HG03060 (cell line): ENCODE measurements around the gene DNAH11.
"Not testable (repeated sequence)": the region's sequence is repeated elsewhere in the genome, so short reads cannot be mapped to it uniquely, and the experiment has no call there.

Experiments
- ATAC-seq: cut with Tn5 transposase; IDR thresholded peaks from one replicate; pipeline ENCODE4 v1.9.1; 2021; ENCODE audit warnings: low read depth, moderate number of reproducible peaks; ENCODE audit not compliant: unreplicated experiment

The DNAH11 gene

GRCh38 chr7:21542891-21543527 lies at the start of gene DNAH11:
TSS of gene DNAH11 (plus strand) at chr7:21543039. CDS start at chr7:21543246, 207 bp downstream.
- no peak for ATAC-seq

- ATAC-seq = no peak
Observed at GRCh38 chr7:21495731-21496130, 47.1 kb upstream of the DNAH11 start.

GRCh38 chr7:21497072-21497471 lies 45.8 kb upstream of the DNAH11 start:
- no peak for ATAC-seq

- ATAC-seq = no peak
Observed at GRCh38 chr7:21500117-21500832, 42.6 kb upstream of the DNAH11 start.

- no peak for ATAC-seq
Observed at GRCh38 chr7:21504021-21504420, 38.8 kb upstream of the DNAH11 start.

GRCh38 chr7:21507627-21508343 lies 35.1 kb upstream of the DNAH11 start:
- ATAC-seq = no peak

GRCh38 chr7:21508538-21508937 lies 34.3 kb upstream of the DNAH11 start:
- ATAC-seq = no peak

GRCh38 chr7:21514062-21514461 lies 28.8 kb upstream of the DNAH11 start:
- ATAC-seq = no peak

- no peak for ATAC-seq
Observed at GRCh38 chr7:21524680-21525079, 18.2 kb upstream of the DNAH11 start.

GRCh38 chr7:21526007-21526406 lies 16.8 kb upstream of the DNAH11 start:
- ATAC-seq = no peak

- no peak for ATAC-seq
Observed at GRCh38 chr7:21526448-21526847, 16.4 kb upstream of the DNAH11 start.

- not testable (repeated sequence) for ATAC-seq
Observed at GRCh38 chr7:21532485-21532884, 10.4 kb upstream of the DNAH11 start.

GRCh38 chr7:21533646-21534045 lies 9.2 kb upstream of the DNAH11 start:
- not testable (repeated sequence) for ATAC-seq

GRCh38 chr7:21536445-21537118 lies 6.3 kb upstream of the DNAH11 start:
- not testable (repeated sequence) for ATAC-seq

GRCh38 chr7:21538936-21539495 lies 3.8 kb upstream of the DNAH11 start:
- no peak for ATAC-seq

- no peak for ATAC-seq
Observed at GRCh38 chr7:21543528-21544302, 876 bp downstream of the DNAH11 start.

GRCh38 chr7:21544303-21544656 lies 1.4 kb downstream of the DNAH11 start:
- no peak for ATAC-seq

- ATAC-seq = no peak
Observed at GRCh38 chr7:21544715-21545114, 1.9 kb downstream of the DNAH11 start.

- no peak for ATAC-seq
Observed at GRCh38 chr7:21547501-21547900, 4.7 kb downstream of the DNAH11 start.

GRCh38 chr7:21548491-21548890 lies 5.7 kb downstream of the DNAH11 start:
- ATAC-seq = no peak
